ENCODE results near the gene NPY4R2.
"Not testable (repeated sequence)": the region's sequence is repeated elsewhere in the genome, so short reads cannot be mapped to it uniquely, and the experiment has no call there.

NPY4R2 gene

DNA sequence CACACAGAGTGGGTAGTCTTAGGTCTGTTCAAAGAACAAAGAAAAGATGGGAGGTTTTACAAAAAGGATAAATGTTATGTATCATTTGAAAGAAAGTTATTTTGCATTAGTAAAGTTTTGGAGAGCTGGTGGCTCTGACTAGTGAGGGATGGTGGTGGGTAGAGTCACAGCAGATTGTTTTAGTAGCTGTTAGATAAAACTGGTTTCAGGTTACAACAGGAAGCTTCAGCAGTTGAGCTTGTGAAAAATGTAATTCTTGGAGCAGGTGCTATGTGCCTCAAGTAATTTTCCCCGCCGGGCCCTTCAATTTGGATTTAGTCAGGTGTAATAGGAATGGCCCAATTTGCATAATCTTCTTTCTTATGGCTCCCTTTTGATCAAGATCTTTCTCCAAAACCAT, 20.6 kb upstream of the NPY4R2 start:
- no CpG with 5 or more reads among the region's 2 CpGs for WGBS, 2 experiments (ENCODE audit: insufficient coverage in 2 of 2)
- H3K27ac ChIP-seq (ENCODE audit: low read depth, low read length, severe bottlenecking); H3K36me3 ChIP-seq (ENCODE audit: control insufficient read depth, insufficient read depth, low read length): not testable (repeated sequence)

DNA sequence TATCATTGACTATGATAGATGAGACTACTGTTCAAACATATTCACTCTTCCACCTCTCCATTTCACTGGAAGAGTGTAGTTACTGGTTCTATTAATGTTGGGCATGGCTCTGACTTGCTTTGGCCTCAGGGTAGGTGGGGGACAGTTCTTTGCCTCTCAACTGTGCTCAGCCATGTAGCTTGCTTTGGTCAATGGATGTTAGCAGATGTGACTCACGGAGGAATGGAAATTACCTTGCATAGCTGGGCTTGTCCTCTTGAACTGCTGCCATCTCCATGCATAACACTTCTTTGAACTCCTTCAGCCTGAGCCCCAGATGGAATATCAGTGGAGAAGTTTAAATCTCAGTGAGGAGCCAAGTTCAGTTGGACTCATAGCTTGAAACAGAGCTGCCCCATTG, 9.1 kb upstream of the NPY4R2 start:
- H3K27ac ChIP-seq (ENCODE audit: low read depth, low read length, severe bottlenecking); H3K4me1 ChIP-seq (ENCODE audit: control insufficient read depth, insufficient read depth, low read length, poor library complexity, severe bottlenecking); H3K9me3 ChIP-seq (ENCODE audit: control insufficient read depth, low read length); H3K36me3 ChIP-seq (ENCODE audit: control insufficient read depth, insufficient read depth, low read length); H3K4me3 ChIP-seq (ENCODE audit: extremely low read depth, insufficient read depth, low read length, poor library complexity, severe bottlenecking): not testable (repeated sequence)
- no CpG with 5 or more reads among the region's 1 CpG for WGBS, 2 experiments (ENCODE audit: insufficient coverage in 2 of 2)

More for the DNA sequence above, 20.6 kb upstream of the NPY4R2 start:
- H3K4me3 ChIP-seq (ENCODE audit: extremely low read depth, insufficient read depth, low read length, poor library complexity, severe bottlenecking); H3K9me3 ChIP-seq (ENCODE audit: control insufficient read depth, low read length); H3K4me1 ChIP-seq (ENCODE audit: control insufficient read depth, insufficient read depth, low read length, poor library complexity, severe bottlenecking): not testable (repeated sequence)

DNA sequence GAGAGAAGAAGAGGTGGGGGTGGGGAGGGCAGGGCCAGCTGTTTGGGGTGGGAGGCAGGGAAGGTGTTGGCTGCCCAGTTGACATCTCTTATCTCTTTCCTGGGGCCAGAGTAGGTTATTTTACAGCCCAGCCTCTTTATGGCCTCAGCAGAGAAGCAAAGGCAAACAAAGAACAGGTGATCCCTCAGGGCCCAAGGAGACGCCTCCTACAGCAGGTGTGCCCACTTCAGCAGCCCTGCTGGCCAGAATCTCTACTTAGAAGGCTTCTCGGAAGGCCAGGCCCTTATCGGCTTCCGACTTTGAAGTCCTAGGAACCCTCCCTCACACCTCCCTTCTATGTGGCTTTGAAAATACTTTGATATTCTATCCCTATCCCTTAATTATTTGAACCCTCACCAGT, 8.0 kb upstream of the NPY4R2 start:
- H3K27ac ChIP-seq (ENCODE audit: low read depth, low read length, severe bottlenecking); H3K36me3 ChIP-seq (ENCODE audit: control insufficient read depth, insufficient read depth, low read length); H3K4me1 ChIP-seq (ENCODE audit: control insufficient read depth, insufficient read depth, low read length, poor library complexity, severe bottlenecking); H3K9me3 ChIP-seq (ENCODE audit: control insufficient read depth, low read length); H3K4me3 ChIP-seq (ENCODE audit: extremely low read depth, insufficient read depth, low read length, poor library complexity, severe bottlenecking): not testable (repeated sequence)
- WGBS, 2 experiments (ENCODE audit: insufficient coverage in 2 of 2), result no CpG with 5 or more reads among the region's 4 CpGs

DNA sequence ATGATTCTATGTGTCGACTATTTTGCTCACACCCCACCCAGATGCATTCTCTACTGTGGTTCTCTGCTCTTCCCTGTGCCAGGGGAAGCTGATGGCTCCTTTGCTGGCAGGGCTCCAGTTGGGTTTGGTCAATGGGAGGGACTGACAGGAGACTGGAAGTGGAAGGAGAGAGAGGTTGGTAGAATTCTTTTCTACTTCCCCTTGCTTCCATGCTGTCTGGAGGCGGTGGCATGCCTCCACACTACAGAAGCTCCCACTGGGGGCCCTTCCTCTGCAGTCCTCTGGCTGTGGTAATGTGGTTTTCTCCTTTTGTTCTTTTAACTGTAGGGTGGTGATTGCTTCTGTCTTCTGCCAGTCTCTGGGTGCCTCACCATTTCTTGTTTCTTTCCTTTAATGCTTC, 4.4 kb upstream of the NPY4R2 start:
- H3K27ac ChIP-seq (ENCODE audit: low read depth, low read length, severe bottlenecking); H3K4me3 ChIP-seq (ENCODE audit: extremely low read depth, insufficient read depth, low read length, poor library complexity, severe bottlenecking); H3K9me3 ChIP-seq (ENCODE audit: control insufficient read depth, low read length); H3K4me1 ChIP-seq (ENCODE audit: control insufficient read depth, insufficient read depth, low read length, poor library complexity, severe bottlenecking); H3K36me3 ChIP-seq (ENCODE audit: control insufficient read depth, insufficient read depth, low read length): not testable (repeated sequence)
- WGBS, 2 experiments (ENCODE audit: insufficient coverage in 2 of 2), result no CpG with 5 or more reads among the region's 2 CpGs

DNA sequence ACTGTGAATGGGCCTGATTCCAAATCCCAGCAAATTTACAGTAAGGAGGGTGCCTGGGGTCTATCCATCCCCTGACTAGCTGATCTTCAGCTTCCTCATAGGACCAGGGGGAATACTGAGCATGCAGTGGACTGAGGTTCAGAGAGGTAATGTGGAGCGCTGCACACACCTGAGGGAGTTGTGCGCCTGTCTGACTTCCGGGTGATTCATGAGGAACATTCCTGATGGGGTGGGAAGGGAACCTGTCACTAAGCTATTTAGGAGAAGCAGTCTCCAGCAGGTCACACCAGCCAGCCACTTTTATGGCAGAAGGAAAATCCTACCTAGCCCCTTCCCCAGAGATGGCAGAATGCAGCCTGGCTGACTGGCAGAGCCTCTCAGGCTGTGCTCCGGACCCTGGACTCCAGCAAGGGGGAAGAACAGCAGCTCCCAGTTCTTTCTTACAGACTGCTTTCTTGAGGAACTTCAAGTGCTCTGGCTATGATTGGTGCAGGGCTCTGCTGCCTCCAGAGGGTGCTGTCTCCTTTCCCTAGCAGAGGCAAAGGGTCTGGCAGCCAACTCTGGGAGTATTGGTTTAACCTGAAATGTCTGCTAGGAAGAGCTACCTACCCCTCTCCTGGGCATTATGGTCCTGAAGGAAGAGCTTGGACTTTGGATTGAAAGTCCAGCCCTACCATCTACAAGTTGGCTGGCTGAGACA, 2.5 kb upstream of the NPY4R2 start:
- H3K9me3 ChIP-seq (ENCODE audit: control insufficient read depth, low read length); H3K4me3 ChIP-seq (ENCODE audit: extremely low read depth, insufficient read depth, low read length, poor library complexity, severe bottlenecking); H3K27ac ChIP-seq (ENCODE audit: low read depth, low read length, severe bottlenecking); H3K4me1 ChIP-seq (ENCODE audit: control insufficient read depth, insufficient read depth, low read length, poor library complexity, severe bottlenecking); H3K36me3 ChIP-seq (ENCODE audit: control insufficient read depth, insufficient read depth, low read length): not testable (repeated sequence)
- WGBS, 2 experiments (ENCODE audit: insufficient coverage in 2 of 2), result no CpG with 5 or more reads among the region's 4 CpGs

DNA sequence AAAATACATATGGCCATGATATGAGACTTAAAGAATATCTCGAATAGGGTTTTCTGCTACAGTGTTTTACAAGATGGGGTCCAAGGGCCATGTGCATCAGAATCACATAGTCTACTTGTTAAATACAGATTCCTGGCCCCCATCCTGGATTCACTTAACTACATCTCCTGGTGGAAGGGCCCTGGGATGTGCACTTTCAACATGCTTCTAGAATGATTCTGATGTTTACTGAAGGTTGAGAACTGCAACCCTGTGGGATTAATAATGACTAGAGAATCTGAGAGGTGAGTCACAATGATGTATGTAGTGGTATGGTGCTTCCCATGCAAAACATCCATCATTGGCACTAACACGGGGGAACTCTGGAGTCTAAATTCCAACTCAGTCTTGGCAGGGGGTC, 2.1 kb downstream of the NPY4R2 start:
- H3K9me3 ChIP-seq (ENCODE audit: control insufficient read depth, low read length); H3K4me1 ChIP-seq (ENCODE audit: control insufficient read depth, insufficient read depth, low read length, poor library complexity, severe bottlenecking); H3K4me3 ChIP-seq (ENCODE audit: extremely low read depth, insufficient read depth, low read length, poor library complexity, severe bottlenecking); H3K27ac ChIP-seq (ENCODE audit: low read depth, low read length, severe bottlenecking); H3K36me3 ChIP-seq (ENCODE audit: control insufficient read depth, insufficient read depth, low read length): not testable (repeated sequence)
- no CpG with 5 or more reads among the region's 2 CpGs for WGBS, 2 experiments (ENCODE audit: insufficient coverage in 2 of 2)

DNA sequence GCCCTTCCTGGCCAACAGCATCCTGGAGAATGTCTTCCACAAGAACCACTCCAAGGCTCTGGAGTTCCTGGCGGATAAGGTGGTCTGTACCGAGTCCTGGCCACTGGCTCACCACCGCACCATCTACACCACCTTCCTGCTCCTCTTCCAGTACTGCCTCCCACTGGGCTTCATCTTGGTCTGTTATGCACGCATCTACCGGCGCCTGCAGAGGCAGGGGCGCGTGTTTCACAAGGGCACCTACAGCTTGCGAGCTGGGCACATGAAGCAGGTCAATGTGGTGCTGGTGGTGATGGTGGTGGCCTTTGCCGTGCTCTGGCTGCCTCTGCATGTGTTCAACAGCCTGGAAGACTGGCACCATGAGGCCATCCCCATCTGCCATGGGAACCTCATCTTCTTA, 4.0 kb downstream of the NPY4R2 start:
- not testable (repeated sequence) for H3K27ac ChIP-seq (ENCODE audit: low read depth, low read length, severe bottlenecking); H3K36me3 ChIP-seq (ENCODE audit: control insufficient read depth, insufficient read depth, low read length); H3K4me3 ChIP-seq (ENCODE audit: extremely low read depth, insufficient read depth, low read length, poor library complexity, severe bottlenecking); H3K4me1 ChIP-seq (ENCODE audit: control insufficient read depth, insufficient read depth, low read length, poor library complexity, severe bottlenecking); H3K9me3 ChIP-seq (ENCODE audit: control insufficient read depth, low read length)
- no CpG with 5 or more reads among the region's 10 CpGs for WGBS, 2 experiments (ENCODE audit: insufficient coverage in 2 of 2)

DNA sequence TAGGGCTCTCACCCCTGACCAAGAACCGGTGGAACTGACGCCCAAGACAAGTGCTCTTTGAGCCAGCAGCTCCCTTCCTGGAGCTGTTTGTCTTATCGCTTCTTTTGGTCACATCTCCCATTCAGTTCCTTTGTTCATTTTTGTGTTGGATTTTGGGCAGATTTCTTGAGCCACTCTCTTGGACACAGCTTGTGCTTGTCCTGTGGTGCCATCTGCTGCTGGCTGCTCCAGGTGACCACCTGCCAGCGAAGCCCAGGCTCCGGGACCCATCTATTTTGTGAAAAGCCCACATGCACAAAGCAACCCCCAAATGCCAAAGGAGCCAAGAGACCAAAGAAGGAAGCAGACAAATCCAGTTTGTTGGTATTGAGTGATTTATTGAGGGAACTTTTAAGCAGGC, 6.2 kb downstream of the NPY4R2 start:
- H3K4me3 ChIP-seq (ENCODE audit: extremely low read depth, insufficient read depth, low read length, poor library complexity, severe bottlenecking); H3K27ac ChIP-seq (ENCODE audit: low read depth, low read length, severe bottlenecking): not testable (repeated sequence)
- WGBS, 2 experiments (ENCODE audit: insufficient coverage in 2 of 2), result no CpG with 5 or more reads among the region's 5 CpGs

DNA sequence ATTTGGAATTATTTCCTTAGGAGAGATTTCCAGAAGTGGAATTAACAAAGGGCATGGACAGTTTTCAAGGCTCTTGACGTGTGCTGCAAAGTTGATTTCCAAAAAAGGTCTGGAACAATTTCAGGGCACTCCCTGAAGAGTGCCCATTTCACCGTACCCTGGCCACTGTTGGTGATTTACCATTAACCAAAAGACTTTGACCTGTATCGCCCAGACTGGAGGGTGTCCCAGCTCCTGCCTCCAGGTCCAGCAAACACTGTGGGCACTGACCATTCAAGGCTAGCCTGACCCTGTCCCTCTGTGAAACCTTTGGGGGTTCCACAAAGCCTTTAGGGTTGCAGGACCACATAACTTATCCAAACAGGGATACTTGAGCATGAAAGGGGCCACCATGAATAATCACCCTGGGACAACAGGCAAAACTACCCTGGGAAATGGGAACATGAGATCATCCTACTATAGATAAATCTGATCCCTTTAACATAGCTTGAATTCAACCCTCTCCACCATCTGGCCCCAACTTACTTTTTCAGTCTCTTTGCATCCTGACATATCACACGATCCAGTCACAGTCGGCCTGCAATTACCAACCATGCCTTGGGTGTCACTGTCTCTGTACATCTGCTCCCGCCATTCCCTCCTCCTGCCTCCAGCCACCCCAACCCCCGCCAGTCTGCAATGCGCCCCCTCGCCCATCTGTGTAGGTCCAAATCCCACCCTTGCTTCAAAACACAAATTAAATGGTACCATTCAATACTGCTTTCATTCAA, 8.9 kb downstream of the NPY4R2 start:
- not testable (repeated sequence) for H3K27ac ChIP-seq (ENCODE audit: low read depth, low read length, severe bottlenecking); H3K9me3 ChIP-seq (ENCODE audit: control insufficient read depth, low read length); H3K4me3 ChIP-seq (ENCODE audit: extremely low read depth, insufficient read depth, low read length, poor library complexity, severe bottlenecking); H3K36me3 ChIP-seq (ENCODE audit: control insufficient read depth, insufficient read depth, low read length); H3K4me1 ChIP-seq (ENCODE audit: control insufficient read depth, insufficient read depth, low read length, poor library complexity, severe bottlenecking)
- no CpG with 5 or more reads among the region's 9 CpGs for WGBS, 2 experiments (ENCODE audit: insufficient coverage in 2 of 2)

More for the DNA sequence above, 6.2 kb downstream of the NPY4R2 start:
- not testable (repeated sequence) for H3K9me3 ChIP-seq (ENCODE audit: control insufficient read depth, low read length); H3K36me3 ChIP-seq (ENCODE audit: control insufficient read depth, insufficient read depth, low read length); H3K4me1 ChIP-seq (ENCODE audit: control insufficient read depth, insufficient read depth, low read length, poor library complexity, severe bottlenecking)

DNA sequence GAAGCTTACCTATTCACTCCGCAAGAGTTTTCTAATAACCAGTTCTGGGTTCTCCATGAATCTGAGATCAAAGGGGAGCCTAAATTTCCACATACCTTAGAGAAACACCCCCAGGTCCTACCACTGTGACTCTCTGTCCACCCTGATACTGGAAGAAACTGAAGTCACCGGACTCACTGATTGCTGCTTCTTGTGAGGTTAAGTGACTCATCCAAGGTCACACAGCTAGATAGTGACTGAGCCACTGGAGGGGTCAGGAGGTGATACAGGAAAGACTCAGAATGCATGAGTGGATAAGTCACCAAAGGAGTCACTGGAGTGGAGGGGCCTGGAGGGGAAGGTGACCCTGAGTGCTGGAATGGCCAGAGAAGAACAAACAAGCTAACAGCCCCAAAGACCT, 9.8 kb downstream of the NPY4R2 start:
- WGBS, 2 experiments (ENCODE audit: insufficient coverage in 2 of 2), result no CpG with 5 or more reads among the region's 2 CpGs
- H3K36me3 ChIP-seq (ENCODE audit: control insufficient read depth, insufficient read depth, low read length), result not testable (repeated sequence)

DNA sequence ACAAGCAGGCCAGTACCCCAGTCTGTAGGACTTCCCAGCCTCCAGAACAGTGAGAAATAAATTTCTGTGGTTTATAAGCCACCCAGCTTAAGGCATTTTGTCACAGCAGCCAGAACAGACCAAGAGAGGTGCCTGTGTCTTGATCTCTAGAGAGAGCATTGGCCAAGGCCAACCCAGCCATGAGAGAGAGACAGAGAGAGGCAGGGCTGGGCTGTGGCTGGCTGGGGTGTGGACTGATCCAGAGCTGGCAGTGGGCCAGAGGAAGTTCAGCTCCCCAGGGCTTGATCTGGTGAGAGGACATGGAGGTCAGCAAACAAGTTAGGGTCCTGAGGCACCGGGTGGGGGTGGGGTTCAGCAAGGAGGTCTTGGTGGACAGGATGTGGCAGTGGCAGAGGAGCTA, 14.4 kb downstream of the NPY4R2 start:
- H3K36me3 ChIP-seq (ENCODE audit: control insufficient read depth, insufficient read depth, low read length); H3K9me3 ChIP-seq (ENCODE audit: control insufficient read depth, low read length); H3K4me3 ChIP-seq (ENCODE audit: extremely low read depth, insufficient read depth, low read length, poor library complexity, severe bottlenecking); H3K4me1 ChIP-seq (ENCODE audit: control insufficient read depth, insufficient read depth, low read length, poor library complexity, severe bottlenecking); H3K27ac ChIP-seq (ENCODE audit: low read depth, low read length, severe bottlenecking): not testable (repeated sequence)
- no CpG with 5 or more reads among the region's 1 CpG for WGBS, 2 experiments (ENCODE audit: insufficient coverage in 2 of 2)

More for the DNA sequence above, 9.8 kb downstream of the NPY4R2 start:
- not testable (repeated sequence) for H3K9me3 ChIP-seq (ENCODE audit: control insufficient read depth, low read length); H3K4me3 ChIP-seq (ENCODE audit: extremely low read depth, insufficient read depth, low read length, poor library complexity, severe bottlenecking); H3K27ac ChIP-seq (ENCODE audit: low read depth, low read length, severe bottlenecking); H3K4me1 ChIP-seq (ENCODE audit: control insufficient read depth, insufficient read depth, low read length, poor library complexity, severe bottlenecking)

Data from mesodermal cell (in vitro differentiated cells).